Measurements from ENCODE around the gene SGMS1. TPM values are rescaled to one million over a fixed set of nuclear protein-coding genes. Genes with fewer than 3 reads are reported as not detected.

Gene SGMS1
- total RNA-seq, 1 donor from 2014 or later = 25.6 TPM

DNA sequence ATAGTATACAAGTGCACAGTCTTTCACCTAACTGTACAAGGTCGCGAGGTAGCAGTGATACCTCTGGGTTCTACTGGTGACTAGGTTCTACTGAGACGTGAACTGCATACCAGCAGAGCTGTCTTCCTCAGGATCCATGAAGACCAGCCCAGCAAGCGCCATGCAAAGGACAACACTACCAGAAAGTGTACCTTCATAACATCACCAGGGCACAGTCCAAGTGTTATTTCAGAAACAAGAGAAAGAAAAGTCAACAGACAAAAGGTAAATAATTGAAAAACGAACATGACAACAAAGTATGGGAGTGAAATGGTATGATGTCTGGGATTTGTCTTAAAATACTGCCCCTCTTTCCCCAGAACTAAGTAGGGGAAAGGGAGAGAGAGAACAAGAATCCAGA lies 231.3 kb downstream of the SGMS1 start:
- H3K27me3 ChIP-seq (ENCODE audit: insufficient read depth, low read length) = no peaks in the 10 kb centered on the region
- H3K79me2 ChIP-seq (ENCODE audit: insufficient read depth, low read length) = peaks cover 28% of the 10 kb centered on the region
- TF ChIP-seq CTCF (IDR thresholded peaks at IDR 0.05; ENCODE audit: insufficient read depth, low read depth, low read length) (no peak), EZH2 (IDR thresholded peaks at IDR 0.05; ENCODE audit: insufficient read depth, low read length) (no peak)
- Mint-ChIP-seq H3K9me3 (ENCODE audit: unreplicated experiment) (peaks cover 3% of the 10 kb centered on the region), H3K4me3 (ENCODE audit: unreplicated experiment) (no peak overlapping the region), H3K27me3 (ENCODE audit: low read depth, unreplicated experiment) (no peaks in the 10 kb centered on the region), H3K4me1 (ENCODE audit: low read depth, unreplicated experiment) (peaks cover 32% of the 10 kb centered on the region), H3K36me3 (ENCODE audit: low read depth, unreplicated experiment) (no peaks in the 10 kb centered on the region), H3K27ac (ENCODE audit: unreplicated experiment) (no peak overlapping the region)
- H3K4me3 ChIP-seq (ENCODE audit: insufficient read depth, low read depth, low read length) = no peak overlapping the region
- no peak overlapping the region for H2AFZ ChIP-seq (ENCODE audit: low read depth, low read length)
- H3K4me1 ChIP-seq (ENCODE audit: insufficient read depth, low read length) = peaks cover 24% of the 10 kb centered on the region
- no peak overlapping the region for H3K4me2 ChIP-seq (ENCODE audit: low read length)
- H4K20me1 ChIP-seq (ENCODE audit: insufficient read depth, low read length) = peaks cover 17% of the 10 kb centered on the region
- no peak overlapping the region for H3K27ac ChIP-seq (ENCODE audit: low read depth, low read length)
- DNase-seq (ENCODE audit: low read depth) (no peak), FAIRE-seq (no peak)
- H3K9ac ChIP-seq (ENCODE audit: low read length) = no peak overlapping the region
- H3K36me3 ChIP-seq (ENCODE audit: insufficient read depth, low read length) = no peaks in the 10 kb centered on the region
- H3K9me3 ChIP-seq (ENCODE audit: insufficient read depth, low read depth, low read length) = no peaks in the 10 kb centered on the region

GRCh38 chr10:50390302-50390701 lies 233.5 kb downstream of the SGMS1 start:
- Histone ChIP-seq H3K4me3 (ENCODE audit: insufficient read depth, low read depth, low read length) (no peak overlapping the region), H2AFZ (ENCODE audit: low read depth, low read length) (no peak overlapping the region), H3K9me3 (ENCODE audit: insufficient read depth, low read depth, low read length) (no peaks in the 10 kb centered on the region), H4K20me1 (ENCODE audit: insufficient read depth, low read length) (peaks cover 13% of the 10 kb centered on the region), H3K36me3 (ENCODE audit: insufficient read depth, low read length) (no peaks in the 10 kb centered on the region), H3K9ac (ENCODE audit: low read length) (no peak overlapping the region), H3K79me2 (ENCODE audit: insufficient read depth, low read length) (peaks cover 26% of the 10 kb centered on the region), H3K27me3 (ENCODE audit: insufficient read depth, low read length) (no peaks in the 10 kb centered on the region), H3K27ac (ENCODE audit: low read depth, low read length) (no peak overlapping the region), H3K4me1 (ENCODE audit: insufficient read depth, low read length) (peaks cover 15% of the 10 kb centered on the region), H3K4me2 (ENCODE audit: low read length) (no peak overlapping the region)
- H3K9me3 Mint-ChIP-seq (ENCODE audit: unreplicated experiment) = no peaks in the 10 kb centered on the region
- FAIRE-seq (no peak), DNase-seq (ENCODE audit: low read depth) (no peak)
- no peak overlapping the region for H3K4me3 Mint-ChIP-seq (ENCODE audit: unreplicated experiment)
- no peaks in the 10 kb centered on the region for H3K27me3 Mint-ChIP-seq (ENCODE audit: low read depth, unreplicated experiment)
- TF ChIP-seq EZH2 (IDR thresholded peaks at IDR 0.05; ENCODE audit: insufficient read depth, low read length) (no peak), CTCF (IDR thresholded peaks at IDR 0.05; ENCODE audit: insufficient read depth, low read depth, low read length) (no peak)
- no peak overlapping the region for H3K27ac Mint-ChIP-seq (ENCODE audit: unreplicated experiment)
- peaks cover 2% of the 10 kb centered on the region for H3K36me3 Mint-ChIP-seq (ENCODE audit: low read depth, unreplicated experiment)
- peaks cover 26% of the 10 kb centered on the region for H3K4me1 Mint-ChIP-seq (ENCODE audit: low read depth, unreplicated experiment)

DNA sequence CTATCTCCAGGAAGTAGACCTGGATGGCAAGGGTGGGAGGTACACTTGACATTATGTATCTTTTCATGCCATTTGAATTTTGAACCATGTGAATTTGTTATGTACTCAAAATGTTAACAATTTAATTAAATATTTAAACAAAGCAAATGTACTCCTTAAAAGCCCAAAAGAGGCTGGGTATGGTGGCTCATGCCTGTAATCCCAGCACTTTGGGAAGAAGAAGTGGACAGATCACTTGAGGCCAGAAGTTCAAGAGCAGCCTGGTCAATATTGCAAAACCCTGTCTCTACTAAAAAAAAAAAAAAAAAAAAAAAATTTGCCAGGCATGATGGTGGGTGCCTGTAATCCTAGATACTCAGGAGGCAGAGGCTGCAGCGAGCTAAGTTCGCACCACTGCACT lies 235.6 kb downstream of the SGMS1 start:
- no peaks in the 10 kb centered on the region for H3K27me3 Mint-ChIP-seq (ENCODE audit: low read depth, unreplicated experiment)
- no peak for DNase-seq (ENCODE audit: low read depth)
- Histone ChIP-seq H3K9ac (ENCODE audit: low read length) (no peak overlapping the region), H3K27me3 (ENCODE audit: insufficient read depth, low read length) (no peaks in the 10 kb centered on the region), H3K27ac (ENCODE audit: low read depth, low read length) (no peak overlapping the region), H3K36me3 (ENCODE audit: insufficient read depth, low read length) (no peaks in the 10 kb centered on the region), H3K4me3 (ENCODE audit: insufficient read depth, low read depth, low read length) (no peak overlapping the region), H3K4me1 (ENCODE audit: insufficient read depth, low read length) (peaks cover 3% of the 10 kb centered on the region), H2AFZ (ENCODE audit: low read depth, low read length) (no peak overlapping the region), H3K79me2 (ENCODE audit: insufficient read depth, low read length) (peaks cover 24% of the 10 kb centered on the region), H3K4me2 (ENCODE audit: low read length) (no peak overlapping the region), H3K9me3 (ENCODE audit: insufficient read depth, low read depth, low read length) (no peaks in the 10 kb centered on the region), H4K20me1 (ENCODE audit: insufficient read depth, low read length) (peaks cover 12% of the 10 kb centered on the region)
- peaks cover 2% of the 10 kb centered on the region for H3K36me3 Mint-ChIP-seq (ENCODE audit: low read depth, unreplicated experiment)
- no peaks in the 10 kb centered on the region for H3K9me3 Mint-ChIP-seq (ENCODE audit: unreplicated experiment)
- no peak overlapping the region for H3K4me3 Mint-ChIP-seq (ENCODE audit: unreplicated experiment)
- TF ChIP-seq CTCF (IDR thresholded peaks at IDR 0.05; ENCODE audit: insufficient read depth, low read depth, low read length) (no peak), EZH2 (IDR thresholded peaks at IDR 0.05; ENCODE audit: insufficient read depth, low read length) (no peak)
- peaks cover 11% of the 10 kb centered on the region for H3K4me1 Mint-ChIP-seq (ENCODE audit: low read depth, unreplicated experiment)
- no peak overlapping the region for H3K27ac Mint-ChIP-seq (ENCODE audit: unreplicated experiment)
- no peak for FAIRE-seq
